GM18519 (cell line): Measurements from ENCODE around the gene MAST3.

Experiments
- ATAC-seq: cut with Tn5 transposase; IDR thresholded peaks from one replicate; pipeline ENCODE4 v1.9.1; 2021; ENCODE audit warnings: mild to moderate bottlenecking, moderate library complexity; ENCODE audit not compliant: unreplicated experiment, low FRiP score

Gene MAST3

DNA sequence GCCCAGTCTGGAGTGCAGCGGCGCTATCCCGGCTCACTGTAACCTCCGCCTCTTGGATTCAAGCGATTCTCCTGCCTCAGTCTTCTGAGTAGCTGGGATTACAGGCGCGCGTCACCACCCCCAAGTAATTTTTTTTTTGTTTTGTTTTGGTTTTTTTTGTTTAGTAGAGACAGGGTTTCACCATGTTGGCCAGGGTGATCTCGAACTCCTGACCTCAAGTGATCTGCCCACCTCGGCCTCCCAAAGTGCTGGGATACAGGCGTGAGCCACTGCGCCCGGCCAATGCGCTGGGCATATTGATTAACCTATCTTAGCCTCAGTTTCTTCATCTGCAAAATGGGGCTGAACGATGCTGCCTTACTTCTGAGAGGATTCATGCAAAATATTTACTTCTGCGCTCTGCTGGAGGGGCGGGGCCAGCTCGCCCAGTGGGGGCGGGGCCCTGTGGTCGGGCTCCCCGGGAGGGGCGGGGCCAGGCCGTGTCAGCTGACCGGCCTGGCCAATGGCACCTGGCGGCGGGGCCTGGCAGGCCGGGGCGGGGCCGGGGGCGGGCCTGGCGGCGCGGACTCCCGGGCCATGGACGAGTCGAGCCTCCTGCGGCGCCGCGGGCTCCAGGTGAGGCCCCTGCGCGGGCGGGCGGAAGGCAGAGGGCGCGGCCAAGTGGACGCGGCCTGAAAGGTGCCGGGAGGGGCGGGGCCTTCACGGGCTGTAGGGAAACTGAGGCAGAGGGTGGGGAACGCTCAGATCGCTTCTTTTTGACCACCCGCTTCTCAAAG, at the start of gene MAST3:
Gene MAST3, plus strand, starts transcription at position 562 of the 776 bp plus-strand sequence. Its CDS starts 15 bp downstream, at position 577.
- peak; percentile 54 for ATAC-seq

DNA sequence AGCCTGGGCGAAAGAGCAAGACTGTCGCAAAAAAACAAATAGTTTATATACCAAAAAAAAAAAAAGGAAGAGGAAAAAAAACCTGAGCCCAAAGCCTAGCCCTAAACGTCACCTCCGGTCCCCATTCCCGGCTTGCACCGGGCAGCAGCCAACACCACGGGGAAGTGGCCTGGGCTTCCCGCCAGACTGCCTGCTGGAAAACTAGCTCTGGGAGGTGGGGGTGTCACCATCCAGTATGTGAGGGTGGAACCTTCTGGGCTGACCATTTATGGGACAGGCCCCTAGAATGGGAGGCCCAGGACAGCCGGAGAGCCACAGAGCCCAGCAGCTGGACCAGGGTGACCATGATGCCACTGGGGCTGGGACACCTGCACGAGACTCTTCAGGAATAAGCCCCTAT, 48.2 kb upstream of the MAST3 start:
- ATAC-seq = no peak

DNA sequence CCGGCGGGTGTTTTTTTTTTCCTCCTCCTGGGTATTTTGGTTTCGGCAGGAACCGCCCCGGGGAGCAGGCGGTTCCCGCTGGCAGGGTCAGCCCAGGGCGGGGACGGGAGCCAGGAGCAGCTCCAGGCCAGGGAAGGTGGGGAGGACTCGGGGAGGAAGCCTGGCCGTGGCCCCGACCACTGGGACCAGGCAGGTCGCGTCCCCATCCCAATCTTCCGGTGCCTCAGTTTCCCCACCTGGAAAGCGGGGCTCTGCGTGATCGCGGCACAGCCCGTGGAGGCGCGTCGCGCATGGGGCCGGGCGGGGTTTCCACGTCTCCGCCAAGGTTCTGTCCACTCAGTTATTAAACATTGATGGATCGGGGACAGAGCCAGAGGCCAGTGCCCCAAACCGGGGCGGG, 45.7 kb upstream of the MAST3 start:
- no peak for ATAC-seq

DNA sequence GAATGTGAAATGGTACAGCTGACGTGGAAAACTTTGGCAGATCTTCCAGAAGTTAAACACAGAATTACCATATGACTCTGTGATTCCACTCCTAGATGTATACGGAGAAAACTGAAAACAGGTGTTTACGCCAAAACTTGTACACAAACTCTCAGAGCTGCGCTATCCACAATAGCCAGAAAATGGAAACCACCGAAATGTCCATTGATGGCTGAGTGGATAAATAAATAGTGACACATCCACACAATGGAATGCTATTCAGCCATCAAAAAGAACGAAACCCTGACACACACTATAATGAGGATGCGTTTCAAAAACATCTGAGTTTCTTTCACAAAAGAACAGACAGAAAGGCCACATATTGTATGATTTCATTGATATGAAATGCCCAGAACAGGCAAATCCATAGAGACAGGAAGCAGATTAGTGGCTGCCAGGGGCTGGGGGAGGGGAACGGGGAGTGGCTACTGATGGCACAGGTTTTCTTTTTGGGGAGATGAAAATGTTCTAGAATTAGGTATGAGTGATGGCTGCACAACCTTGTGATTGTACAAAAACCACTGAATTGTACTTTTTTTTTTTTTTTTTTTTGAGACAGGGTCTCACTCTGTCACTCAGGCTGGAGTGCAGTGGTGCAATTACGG, 43.9 kb upstream of the MAST3 start:
- no peak for ATAC-seq

DNA sequence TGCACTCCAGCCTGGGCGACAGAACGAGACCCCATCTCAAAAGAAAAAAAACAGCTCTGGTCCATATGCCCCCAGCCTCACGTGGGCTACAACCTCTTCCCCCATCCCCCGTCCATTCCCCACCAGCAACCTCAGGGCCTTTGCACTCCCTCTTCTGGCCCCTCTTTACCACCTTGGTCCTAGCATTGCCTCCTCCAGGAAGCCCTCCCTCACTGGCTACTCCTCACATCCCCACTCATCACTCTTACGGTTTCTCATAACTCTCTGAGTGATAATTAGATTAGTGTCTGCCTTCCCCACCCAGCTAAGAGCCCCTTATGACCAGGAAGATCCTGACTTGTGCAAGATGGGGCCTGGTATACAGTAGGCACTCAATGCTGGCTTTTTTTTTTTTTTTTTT, 41.6 kb upstream of the MAST3 start:
- ATAC-seq = no peak

DNA sequence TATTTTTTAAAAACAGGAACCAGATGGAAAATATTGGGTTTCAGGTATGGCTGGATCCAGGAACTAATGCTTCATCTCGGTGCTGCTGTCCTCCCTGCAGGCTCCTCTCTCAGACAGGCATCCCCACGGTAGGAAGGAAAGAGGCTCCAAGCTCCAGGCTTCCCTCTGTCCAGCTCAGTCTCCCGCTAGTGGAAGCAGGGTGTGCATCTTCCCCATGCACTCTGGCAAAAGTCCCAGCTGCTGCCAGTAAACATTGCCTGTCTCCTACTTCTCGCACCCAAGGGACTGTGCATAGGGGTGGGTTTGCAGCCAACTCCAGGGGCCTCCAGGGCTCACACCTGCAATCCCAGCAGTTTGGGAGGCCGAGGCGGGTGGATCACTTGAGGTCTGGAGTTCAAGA, 40.0 kb upstream of the MAST3 start:
- ATAC-seq = no peak

DNA sequence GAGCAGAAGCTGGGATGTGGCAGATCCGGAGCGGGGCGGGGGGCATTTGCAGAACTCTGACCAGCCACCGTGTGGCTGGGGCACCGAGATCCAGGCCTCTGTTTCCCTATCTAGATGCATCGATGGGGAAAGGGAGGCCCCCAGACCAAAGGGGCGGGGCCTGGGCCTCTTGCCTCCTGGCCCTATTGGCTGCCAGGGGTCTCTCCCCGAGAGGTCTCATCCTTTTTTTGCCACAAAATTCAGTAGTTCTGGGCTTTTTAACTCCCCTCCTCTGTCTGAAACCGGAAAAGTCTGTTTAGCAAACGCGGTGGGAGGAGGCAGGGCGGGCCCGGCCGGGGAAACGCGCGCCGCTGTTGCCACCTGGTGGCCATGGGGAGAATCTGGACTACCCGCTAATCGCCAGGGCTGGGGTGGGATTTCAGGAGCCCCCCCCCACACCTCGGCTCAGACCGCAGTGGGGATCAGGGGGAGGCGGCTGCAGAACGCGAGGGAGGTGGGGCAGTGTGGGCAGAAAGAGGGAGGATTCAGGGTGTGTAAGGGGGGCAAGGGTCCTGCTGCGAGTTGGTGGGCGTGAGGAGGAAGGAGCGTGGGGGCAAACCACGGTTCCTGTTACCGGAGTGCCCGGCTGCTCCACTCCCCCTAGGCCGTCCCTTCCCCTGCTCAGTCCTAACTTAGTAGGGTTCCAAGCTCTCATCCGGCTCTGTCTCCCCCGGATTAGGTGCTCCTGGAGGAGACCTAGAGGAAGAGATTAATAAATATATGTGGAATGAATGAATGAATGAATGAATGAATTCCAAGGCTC, 39.2 kb upstream of the MAST3 start:
- no peak for ATAC-seq

DNA sequence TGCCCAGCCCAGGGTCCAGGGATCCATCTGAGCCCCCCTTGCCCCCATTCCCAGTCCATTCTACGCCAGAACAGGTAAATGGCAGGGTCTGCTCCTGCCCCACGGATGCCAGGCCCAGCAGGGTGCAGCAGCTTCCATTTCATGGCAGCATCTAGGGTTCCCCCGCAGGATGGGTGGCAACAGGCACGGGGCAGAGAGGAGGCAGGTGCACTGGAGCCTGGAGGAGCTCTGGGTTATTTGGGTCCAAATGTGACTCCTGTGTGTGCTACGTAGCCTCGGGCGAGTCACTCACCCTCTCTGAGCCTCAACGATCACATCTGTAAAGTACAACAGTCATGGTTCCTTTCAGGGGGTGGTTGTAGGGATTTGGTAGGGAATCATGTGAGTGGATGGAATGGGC, 38.3 kb upstream of the MAST3 start:
- no peak for ATAC-seq

DNA sequence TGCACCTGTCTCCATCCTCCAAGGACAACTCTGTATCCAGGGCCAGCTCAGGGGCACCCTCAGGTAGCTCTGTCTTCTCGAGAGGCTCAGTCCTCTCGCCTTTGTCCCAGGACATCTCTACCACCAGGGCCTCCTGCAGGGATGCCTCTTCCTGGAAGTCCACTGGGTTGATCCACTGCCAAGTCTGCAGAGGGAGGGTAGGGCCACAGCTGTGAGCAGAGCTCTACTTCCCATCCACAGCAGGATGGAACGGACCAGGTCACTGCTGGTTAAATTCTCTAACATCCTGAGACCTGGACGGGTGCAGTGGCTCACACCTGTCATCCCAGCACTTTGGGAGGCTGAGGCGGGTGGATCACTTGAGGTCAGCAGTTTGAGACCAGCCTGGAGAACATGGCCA, 37.7 kb upstream of the MAST3 start:
- no peak for ATAC-seq

DNA sequence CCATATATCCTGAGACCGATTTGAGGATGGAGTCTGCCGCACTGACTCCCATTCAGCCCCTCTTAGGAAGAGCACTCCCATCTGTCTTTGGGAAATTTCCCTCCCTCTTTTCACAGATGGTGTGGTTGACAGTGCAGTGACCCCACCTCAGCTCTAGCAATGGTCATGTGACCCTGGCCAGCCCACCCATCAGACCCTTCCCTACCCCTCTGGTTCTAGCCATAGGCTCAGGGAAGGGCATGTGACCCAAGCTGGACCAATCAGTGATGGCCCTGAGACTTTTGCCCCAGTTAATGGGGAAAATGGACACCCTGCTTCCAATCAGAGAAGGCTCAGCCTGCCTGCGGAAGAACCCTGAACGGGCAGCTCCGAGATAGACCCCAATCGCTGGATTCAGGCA, 37.1 kb upstream of the MAST3 start:
- no peak for ATAC-seq

DNA sequence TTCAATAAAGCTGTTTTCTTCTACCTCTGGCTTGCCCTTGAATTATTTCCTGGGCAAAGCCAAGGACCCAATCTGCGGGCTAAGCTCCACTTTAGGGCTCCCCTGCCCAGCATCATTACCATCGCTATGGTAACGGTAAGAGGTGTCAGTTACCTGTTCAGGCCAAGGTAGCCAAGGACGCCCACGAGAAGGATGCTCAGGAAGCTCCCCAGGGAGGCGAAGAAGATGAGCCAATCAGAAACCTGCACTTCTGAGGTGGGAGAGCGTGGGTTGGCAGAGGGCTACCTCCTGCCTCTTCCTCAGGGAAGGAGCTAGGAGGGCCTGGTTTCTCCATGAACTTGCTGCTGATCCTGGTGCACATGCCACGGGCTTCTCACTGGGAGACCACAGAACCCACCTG, 35.5 kb upstream of the MAST3 start:
- ATAC-seq = no peak

DNA sequence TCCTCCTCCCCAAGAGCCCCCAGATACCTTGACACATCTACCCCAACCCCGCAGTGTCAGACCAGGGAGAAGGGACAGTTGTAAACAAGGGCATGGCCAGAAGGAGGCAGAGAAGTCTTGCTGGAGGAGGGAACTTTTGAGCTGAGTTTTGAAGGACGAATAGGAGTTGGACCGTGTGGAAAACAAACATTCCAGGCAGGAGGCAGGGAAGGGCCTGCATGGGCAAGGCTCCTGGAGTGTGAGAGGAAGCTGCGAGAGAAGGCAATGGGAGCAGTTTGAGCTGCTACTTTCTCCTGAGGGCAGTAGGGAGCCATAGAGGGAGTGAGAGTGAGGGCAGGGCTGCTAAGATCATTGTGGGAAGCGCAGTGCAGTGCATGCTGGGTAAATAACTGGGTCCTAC, 34.1 kb upstream of the MAST3 start:
- ATAC-seq = no peak

DNA sequence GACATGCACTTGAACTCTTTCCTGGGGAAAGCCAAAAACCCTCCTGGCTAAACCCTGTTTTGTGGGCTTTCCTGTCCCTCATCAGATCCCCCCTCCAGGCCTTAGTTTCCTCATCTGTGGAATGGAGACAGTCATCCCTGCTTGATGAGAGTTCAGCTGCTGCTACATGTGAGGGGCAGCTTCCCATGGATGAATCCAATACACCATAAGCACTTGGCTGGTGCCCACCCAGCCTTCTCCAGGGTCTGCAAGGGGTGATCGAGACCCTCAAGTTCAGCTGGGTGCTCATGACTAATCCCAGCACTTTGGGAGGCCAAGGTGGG, 32.4 kb upstream of the MAST3 start:
- no peak for ATAC-seq

DNA sequence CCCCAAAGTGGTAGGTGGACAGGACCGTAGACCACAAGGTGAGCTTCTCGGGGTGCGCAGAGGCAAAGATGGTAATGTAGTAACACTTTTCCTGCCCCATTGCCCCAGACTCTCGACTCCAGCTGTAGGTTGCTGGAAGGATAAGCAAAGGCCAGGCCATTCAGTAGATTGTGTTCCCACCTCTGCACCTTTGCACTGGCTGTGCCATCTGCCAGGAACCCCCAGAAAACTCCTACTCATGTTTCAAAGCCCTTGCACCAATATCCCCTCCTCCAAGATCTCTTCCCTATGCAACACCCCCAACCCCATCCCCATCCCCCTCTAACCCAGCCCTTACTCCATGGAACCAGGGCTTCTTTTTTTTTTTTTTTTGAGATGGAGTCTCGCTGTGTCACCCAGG, 29.2 kb upstream of the MAST3 start:
- ATAC-seq = no peak

DNA sequence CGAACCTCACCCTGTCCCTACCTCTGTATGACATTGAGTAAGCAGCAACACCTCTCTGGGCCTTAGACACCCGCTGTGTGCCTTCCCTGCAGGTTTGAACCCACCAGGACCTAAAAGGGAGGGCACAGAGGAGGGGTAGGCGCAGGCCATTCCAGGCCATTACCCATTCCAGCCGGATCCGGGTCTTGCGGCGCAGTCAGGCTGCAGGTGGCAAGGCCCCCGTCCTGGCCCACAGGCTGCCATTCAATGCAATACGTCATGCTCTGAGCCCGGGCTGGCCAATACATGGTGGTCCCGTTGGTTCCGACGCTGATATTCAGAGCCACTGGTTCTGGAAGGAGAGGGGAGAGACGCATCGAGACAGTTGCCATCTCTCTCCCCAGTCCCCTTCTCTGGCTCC, 28.2 kb upstream of the MAST3 start:
- no peak for ATAC-seq

DNA sequence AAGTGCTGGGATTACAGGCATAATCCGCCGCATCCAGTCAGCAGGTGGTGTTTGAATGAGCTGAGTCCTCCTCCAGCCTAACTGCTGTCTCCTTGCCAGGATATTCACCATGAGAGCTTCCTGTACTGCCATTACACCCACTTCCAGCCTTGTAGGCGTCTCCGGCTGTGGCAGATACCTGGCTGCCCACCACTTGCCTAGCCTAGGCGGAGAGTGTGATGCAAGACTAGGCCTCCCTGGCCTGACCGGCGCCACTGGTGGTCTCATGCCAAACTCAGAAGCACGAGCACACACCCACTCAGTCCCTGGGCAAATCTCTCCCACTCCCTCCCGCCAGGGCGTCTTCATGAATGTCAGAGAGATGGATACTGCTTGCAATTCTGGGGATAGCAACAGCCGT, 27.4 kb upstream of the MAST3 start:
- ATAC-seq = no peak

DNA sequence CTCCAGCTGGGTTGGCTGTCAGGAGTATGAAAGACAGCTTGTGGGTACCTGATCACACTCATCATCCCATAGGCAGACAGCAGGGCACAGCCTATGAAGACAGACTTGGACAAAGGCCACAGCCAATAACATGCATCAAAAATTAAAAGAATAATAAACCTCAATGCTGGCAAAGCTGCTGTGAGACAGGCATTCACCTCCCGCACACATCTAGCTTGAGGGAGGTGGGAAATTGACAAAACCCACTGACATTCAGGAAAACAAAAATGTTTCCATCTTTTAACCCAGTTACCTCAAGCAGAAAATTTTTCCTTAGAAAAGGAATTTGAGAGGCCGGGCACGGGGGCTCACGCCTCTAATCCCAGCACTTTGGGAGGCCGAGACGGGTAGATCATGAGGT, 25.2 kb upstream of the MAST3 start:
- ATAC-seq = no peak

DNA sequence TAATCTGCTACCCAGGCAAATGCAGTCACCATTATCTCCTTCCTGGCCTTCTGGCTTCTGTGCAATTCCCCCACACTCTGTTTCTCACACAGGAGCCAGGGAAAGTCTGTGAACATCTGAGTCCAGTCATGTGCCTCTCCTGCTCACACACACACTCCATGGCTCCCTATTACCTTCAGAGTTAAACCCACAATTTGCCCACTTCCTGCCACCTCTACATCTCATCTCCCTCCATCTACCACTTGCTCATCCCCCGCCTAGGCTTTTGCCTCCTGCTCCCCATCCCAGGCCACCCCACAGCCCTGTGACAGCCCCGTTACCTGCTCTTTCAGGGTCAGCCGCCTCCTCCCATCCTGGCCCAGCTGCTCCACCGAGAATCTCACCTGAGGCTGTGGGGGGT, 24.4 kb upstream of the MAST3 start:
- ATAC-seq = no peak

DNA sequence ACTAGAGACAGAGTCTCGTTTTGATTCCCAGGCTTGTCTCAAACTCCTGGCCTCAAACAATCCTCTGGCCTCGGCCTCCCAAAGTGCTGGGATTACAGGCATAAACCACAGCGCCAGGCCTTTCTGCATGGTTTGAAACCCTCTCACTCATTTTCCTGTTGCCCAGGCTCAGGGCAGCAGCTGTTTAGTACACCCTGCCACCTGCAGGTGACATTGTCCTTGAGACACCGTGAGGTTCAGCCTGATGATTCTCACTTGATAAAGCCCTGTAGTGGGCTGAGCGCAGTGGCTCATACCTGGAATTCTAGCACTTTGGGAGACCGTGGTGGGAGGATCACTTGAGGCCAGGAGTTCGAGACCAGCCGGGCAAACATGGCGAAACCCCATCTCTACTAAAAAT, 23.4 kb upstream of the MAST3 start:
- no peak for ATAC-seq

DNA sequence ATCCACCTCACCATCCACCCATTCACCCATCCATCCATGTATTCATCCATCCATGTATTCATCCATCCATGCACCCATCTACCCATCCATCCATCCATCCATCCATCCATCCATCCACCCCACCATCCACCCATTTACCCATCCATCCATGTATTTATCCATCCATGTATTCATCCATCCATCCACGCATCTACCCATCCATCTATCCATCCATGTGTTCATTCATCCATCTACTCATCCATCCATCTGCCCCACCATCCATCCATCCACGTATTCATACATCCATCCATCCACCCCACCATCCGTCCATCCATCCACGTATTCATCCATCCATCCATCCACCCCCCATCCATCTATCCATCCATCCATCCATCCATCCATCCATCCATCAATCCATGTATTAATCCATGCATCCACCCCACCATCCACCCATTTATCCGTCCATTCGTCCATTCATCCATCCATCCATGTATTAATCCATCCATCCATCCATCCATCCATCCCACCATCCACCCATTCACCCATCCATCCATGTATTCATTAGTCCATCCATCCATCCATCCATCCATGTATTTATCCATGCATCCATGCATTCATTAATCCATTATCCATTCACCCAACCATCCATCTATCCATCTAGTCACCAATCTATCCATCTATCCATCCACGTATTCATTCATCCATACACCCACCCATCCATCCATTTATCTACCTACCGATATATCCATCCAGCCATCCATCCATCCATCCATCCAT, 13.5 kb upstream of the MAST3 start:
- no peak for ATAC-seq
